22Rv1 (cell line): ENCODE measurements around the gene TEX264.

ENCODE experiments used
- ZFX ChIP-seq: fragments of 450-650 bp; IDR thresholded peaks from 2 replicates; pipeline ENCODE4 v1.6.1; 2017; ENCODE audit warnings: antibody characterized with exemption, borderline replicate concordance
- TF ChIP-seq, protein P1 (sequence below): fragments of 450-650 bp; IDR thresholded peaks from 2 replicates; pipeline ENCODE4 v1.5.1; 2017; ENCODE audit warnings: mild to moderate bottlenecking

DNA sequence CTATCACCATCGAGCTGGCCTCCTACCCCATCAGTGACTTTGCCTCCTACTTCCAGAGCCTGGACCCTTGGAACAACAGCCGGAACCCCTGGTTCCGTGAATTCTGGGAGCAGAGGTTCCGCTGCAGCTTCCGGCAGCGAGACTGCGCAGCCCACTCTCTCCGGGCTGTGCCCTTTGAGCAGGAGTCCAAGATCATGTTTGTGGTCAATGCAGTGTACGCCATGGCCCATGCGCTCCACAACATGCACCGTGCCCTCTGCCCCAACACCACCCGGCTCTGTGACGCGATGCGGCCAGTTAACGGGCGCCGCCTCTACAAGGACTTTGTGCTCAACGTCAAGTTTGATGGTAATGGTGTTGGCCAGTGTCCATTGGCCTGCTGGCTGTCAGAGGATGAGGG, 41.9 kb downstream of the TEX264 start:
- TF ChIP-seq, protein P1, sequence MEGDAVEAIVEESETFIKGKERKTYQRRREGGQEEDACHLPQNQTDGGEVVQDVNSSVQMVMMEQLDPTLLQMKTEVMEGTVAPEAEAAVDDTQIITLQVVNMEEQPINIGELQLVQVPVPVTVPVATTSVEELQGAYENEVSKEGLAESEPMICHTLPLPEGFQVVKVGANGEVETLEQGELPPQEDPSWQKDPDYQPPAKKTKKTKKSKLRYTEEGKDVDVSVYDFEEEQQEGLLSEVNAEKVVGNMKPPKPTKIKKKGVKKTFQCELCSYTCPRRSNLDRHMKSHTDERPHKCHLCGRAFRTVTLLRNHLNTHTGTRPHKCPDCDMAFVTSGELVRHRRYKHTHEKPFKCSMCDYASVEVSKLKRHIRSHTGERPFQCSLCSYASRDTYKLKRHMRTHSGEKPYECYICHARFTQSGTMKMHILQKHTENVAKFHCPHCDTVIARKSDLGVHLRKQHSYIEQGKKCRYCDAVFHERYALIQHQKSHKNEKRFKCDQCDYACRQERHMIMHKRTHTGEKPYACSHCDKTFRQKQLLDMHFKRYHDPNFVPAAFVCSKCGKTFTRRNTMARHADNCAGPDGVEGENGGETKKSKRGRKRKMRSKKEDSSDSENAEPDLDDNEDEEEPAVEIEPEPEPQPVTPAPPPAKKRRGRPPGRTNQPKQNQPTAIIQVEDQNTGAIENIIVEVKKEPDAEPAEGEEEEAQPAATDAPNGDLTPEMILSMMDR = no peak
- no peak for TF ChIP-seq ZFX
